BE2C (cell line): ENCODE results near the gene TGFBR3.

ENCODE experiments used
- DNase-seq: peaks from one replicate; pipeline ENCODE4 v3.0.0-alpha.2; 2020
- H3K27me3 ChIP-seq: fragments of 250-450 bp; sonication (Bioruptor Pico); 2 replicates; pipeline ENCODE4 v1.5.1; 2020; ENCODE audit warnings: mild to moderate bottlenecking
- H3K36me3 ChIP-seq: fragments of 250-450 bp; sonication (Bioruptor Pico); 2 replicates; pipeline ENCODE4 v1.5.1; 2020; ENCODE audit warnings: mild to moderate bottlenecking
- H3K4me1 ChIP-seq: fragments of 250-450 bp; sonication (Bioruptor Pico); 2 replicates; pipeline ENCODE4 v1.5.1; 2020
- H3K4me3 ChIP-seq: 2 replicates; pipeline ENCODE4 v1.5.1; 2011; ENCODE audit warnings: low read depth, low read length
- H3K9me3 ChIP-seq: fragments of 250-450 bp; sonication (Bioruptor Pico); 2 replicates; pipeline ENCODE4 v1.5.1; 2020
- TF ChIP-seq, protein P1 (sequence below): IDR thresholded peaks from 2 replicates; pipeline ENCODE4 v1.5.1; 2012; ENCODE audit warnings: mild to moderate bottlenecking, low read depth, low read length

Gene TGFBR3

DNA sequence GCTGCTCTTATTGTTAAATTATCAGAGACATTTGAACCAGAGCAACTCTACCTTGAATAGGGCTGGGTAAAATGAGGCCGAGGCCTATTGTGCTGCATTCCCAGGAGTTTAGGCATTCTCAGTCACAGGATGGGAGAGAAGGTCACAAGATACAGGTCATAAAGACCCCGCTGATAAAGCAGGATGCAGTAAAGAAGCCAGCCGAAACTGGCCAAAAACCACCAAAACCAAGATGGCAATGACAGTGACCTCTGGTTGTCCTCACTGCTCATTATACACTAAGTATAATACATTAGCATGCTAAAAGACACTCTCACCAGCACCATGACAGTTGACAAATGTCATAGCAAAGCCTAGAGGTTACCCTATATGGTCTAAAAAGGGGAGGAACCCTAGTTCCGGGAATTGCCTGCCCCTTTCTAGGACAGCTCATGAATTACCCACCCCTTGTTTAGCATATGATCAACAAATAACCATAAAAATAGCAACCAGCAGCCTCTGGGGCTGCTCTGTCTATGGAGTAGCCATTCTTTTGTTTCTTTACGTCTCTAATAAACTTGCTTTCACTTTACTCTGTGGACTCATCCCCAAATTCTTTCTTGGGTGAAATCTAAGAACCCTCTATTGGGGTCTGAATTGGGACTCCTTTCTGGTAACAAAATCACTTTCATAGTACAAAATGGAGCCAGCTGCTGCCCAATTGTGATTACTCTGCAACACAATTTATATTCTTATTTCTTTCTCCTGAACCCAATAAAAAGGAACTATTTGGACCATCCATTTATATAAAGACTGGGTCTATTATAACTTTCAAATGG lies 179.6 kb downstream of the TGFBR3 start:
- no peaks in the 10 kb centered on the region for H3K36me3 ChIP-seq
- no peaks in the 10 kb centered on the region for H3K4me1 ChIP-seq
- no peaks in the 10 kb centered on the region for H3K27me3 ChIP-seq
- TF ChIP-seq, protein P1, sequence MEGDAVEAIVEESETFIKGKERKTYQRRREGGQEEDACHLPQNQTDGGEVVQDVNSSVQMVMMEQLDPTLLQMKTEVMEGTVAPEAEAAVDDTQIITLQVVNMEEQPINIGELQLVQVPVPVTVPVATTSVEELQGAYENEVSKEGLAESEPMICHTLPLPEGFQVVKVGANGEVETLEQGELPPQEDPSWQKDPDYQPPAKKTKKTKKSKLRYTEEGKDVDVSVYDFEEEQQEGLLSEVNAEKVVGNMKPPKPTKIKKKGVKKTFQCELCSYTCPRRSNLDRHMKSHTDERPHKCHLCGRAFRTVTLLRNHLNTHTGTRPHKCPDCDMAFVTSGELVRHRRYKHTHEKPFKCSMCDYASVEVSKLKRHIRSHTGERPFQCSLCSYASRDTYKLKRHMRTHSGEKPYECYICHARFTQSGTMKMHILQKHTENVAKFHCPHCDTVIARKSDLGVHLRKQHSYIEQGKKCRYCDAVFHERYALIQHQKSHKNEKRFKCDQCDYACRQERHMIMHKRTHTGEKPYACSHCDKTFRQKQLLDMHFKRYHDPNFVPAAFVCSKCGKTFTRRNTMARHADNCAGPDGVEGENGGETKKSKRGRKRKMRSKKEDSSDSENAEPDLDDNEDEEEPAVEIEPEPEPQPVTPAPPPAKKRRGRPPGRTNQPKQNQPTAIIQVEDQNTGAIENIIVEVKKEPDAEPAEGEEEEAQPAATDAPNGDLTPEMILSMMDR: no peak
- DNase-seq: no peak
- H3K9me3 ChIP-seq: no peaks in the 10 kb centered on the region
- H3K4me3 ChIP-seq: no peak overlapping the region

DNA sequence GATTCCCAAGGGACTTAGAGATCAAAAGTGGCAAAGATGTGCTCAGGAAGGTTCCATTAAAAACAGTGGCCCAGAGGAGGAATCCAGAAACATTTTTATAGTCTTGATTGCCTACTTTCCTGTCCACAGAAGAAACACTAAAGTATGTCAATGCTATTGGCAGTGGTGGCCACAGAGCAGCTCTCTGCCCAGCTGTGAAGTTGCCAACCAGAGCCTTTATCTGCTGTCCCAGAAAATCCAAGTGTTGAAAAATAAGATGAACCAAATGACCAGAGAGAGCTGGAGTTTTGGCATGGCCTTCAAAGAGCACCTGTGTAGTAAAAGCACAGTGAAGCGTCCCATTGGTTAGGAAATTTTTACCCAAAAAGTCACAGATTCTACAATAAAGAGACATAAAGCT lies 181.2 kb downstream of the TGFBR3 start:
- Histone ChIP-seq H3K4me3 (no peak overlapping the region), H3K27me3 (no peaks in the 10 kb centered on the region), H3K4me1 (no peaks in the 10 kb centered on the region), H3K9me3 (no peaks in the 10 kb centered on the region), H3K36me3 (no peaks in the 10 kb centered on the region)
- DNase-seq: no peak
- TF ChIP-seq, protein P1: no peak

DNA sequence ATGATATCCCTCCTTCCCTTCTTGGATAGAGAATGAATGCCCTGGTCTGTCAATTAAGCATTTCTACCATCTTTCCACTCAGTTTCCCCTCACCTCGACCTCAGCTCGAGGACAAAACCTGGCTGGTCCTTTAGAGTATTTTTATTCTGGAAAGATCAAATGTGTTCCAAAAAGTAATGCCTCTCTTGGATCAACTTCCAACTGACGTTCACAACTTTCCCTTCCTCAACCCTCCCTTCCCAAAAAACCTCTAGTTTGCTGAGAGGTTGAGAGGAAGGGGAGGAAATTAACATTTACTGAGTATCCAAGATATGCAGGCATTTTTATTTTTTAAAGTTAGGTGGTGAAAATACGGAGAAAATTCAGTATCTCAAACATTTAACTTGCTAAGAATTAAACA lies 182.9 kb downstream of the TGFBR3 start:
- H3K4me1 ChIP-seq: no peaks in the 10 kb centered on the region
- TF ChIP-seq, protein P1: no peak
- H3K9me3 ChIP-seq: no peaks in the 10 kb centered on the region
- H3K36me3 ChIP-seq: no peaks in the 10 kb centered on the region
- H3K27me3 ChIP-seq: no peaks in the 10 kb centered on the region
- H3K4me3 ChIP-seq: no peak overlapping the region
- no peak for DNase-seq

DNA sequence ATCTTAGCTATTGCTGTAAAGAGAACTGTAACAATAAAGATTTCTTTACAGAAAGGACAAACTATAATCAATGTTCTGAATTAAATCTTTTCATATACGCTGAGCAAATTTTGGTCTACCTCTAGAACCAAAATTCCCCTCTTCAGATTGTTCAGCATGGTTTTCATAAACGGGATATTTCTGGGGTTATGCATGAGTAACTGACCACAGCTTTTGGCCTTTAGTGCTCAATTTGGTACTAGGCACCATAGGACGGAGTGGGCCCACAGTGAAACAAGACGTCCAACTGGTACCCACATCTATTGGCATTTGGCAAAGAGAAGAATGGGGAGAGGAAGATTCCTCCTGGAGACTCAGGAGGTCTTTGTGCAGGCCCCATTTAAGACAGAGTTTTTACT lies 184.5 kb downstream of the TGFBR3 start:
- H3K4me1 ChIP-seq: no peaks in the 10 kb centered on the region
- H3K36me3 ChIP-seq: no peaks in the 10 kb centered on the region
- DNase-seq: no peak
- H3K4me3 ChIP-seq: no peak overlapping the region
- no peaks in the 10 kb centered on the region for H3K9me3 ChIP-seq
- H3K27me3 ChIP-seq: no peaks in the 10 kb centered on the region
- TF ChIP-seq, protein P1: no peak

DNA sequence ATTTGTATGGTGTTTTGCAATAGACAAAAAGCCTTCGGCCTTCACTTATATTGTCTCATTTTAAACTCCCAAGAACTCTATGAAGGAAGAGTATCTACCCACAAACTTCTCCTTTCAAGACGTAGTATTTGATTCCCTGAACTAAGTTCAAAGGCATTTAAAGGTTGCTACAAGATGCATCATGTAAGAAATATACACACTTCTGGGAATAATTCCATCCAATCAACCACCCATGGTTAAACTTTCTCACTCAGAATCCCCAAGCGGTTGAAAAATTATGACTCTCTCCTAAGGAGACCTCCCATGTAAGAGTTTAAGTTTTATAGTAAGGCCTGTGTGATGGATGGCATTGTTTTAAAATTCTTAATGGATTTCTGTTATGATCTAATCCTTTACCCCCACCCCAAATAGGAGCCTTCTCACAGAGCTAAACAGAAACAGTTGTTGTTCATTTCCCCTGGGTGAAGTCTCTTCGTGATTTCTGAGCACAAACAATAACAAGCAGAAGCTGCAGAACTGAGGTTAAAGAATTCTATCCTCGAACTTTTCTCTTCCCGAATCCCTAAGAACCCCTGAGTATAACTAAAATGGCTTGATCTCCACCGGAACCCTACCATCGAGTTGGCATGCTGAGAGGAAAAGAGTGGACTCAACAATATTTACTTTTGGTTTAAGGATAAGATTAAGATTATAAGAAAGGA lies 185.0 kb downstream of the TGFBR3 start:
- no peaks in the 10 kb centered on the region for H3K9me3 ChIP-seq
- H3K4me1 ChIP-seq: no peaks in the 10 kb centered on the region
- no peak overlapping the region for H3K4me3 ChIP-seq
- no peak for DNase-seq
- no peaks in the 10 kb centered on the region for H3K36me3 ChIP-seq
- TF ChIP-seq, protein P1: no peak
- no peaks in the 10 kb centered on the region for H3K27me3 ChIP-seq

DNA sequence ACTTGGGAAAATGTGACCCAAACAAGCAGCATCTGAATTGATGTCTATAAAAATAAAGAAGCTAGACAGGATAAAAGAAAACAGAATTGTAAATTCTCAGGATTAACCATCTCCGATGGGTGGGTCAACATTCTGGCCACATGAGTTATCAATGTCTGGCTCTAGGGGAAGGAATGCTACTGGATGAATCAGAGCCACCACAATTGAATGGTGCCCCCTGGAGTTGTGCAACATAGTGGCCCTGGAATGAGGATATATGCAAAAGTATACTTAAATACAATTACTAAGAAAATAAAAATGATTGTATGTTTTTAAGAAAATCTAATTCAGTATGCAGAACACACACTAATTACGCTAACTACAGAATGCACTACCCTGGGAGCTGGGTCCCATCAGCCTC lies 185.6 kb downstream of the TGFBR3 start:
- H3K9me3 ChIP-seq: no peaks in the 10 kb centered on the region
- H3K36me3 ChIP-seq: no peaks in the 10 kb centered on the region
- no peaks in the 10 kb centered on the region for H3K4me1 ChIP-seq
- no peak overlapping the region for H3K4me3 ChIP-seq
- no peak for DNase-seq
- TF ChIP-seq, protein P1: no peak
- no peaks in the 10 kb centered on the region for H3K27me3 ChIP-seq
